Sciatic nerve (tissue), 2 donors: ENCODE results near the gene BMP8A. TPM values are rescaled to one million over a fixed set of nuclear protein-coding genes. Genes with fewer than 3 reads are reported as not detected.
"Not testable (repeated sequence)": the region's sequence is repeated elsewhere in the genome, so short reads cannot be mapped to it uniquely, and the experiment has no call there.

Source experiments
- ATAC-seq: fragments of 200-7000 bp; cut with Tn5 transposase; one replicate; pipeline ENCODE4 v1.9.1; 2020; ENCODE audit warnings: mild to moderate bottlenecking, moderate library complexity
- DNase-seq: peaks from one replicate; pipeline ENCODE4 v3.0.0-alpha.2; 2020; ENCODE audit warnings: low spot score
- intact Hi-C: fragments of 100-400 bp; cut with DNase I; formaldehyde crosslinking; loops from one replicate; pipeline ENCODE4 v1.14.2; 2022
- total RNA-seq: library from RNA; stranded (reverse); fragmentation: NEBNext Ultra II Directional; extraction: Animal tissue kit (Norgen Biotek cat#: 25700); gene quantifications from one replicate; pipeline ENCODE4 v1.2.1, GENCODE V29; 2021
- donor health status: DM: no; HTN: no; CAD: no.
- donor health status: DM: no; HTN: no; CAD: no.

BMP8A gene
- total RNA-seq, 1 donor from 2014 or later, result 8.3 TPM

GRCh38 chr1:39522221-39522620, 30.8 kb downstream of the BMP8A start:
- intact Hi-C loops, DNase-seq, ATAC-seq: not testable (repeated sequence)

GRCh38 chr1:39522661-39523567, 31.5 kb downstream of the BMP8A start:
- intact Hi-C loops, result no loop called here
- ATAC-seq (no peak), DNase-seq (peak; percentile 53)

- DNase-seq (peak; percentile 36), ATAC-seq (no peak)
- intact Hi-C loops, result no loop called here
Measured at GRCh38 chr1:39524171-39524570, 32.7 kb downstream of the BMP8A start.

GRCh38 chr1:39524591-39525365, 33.3 kb downstream of the BMP8A start:
- intact Hi-C loops, result no loop called here
- ATAC-seq (no peak), DNase-seq (peak; percentile 36)

GRCh38 chr1:39525366-39526165, 34.1 kb downstream of the BMP8A start:
- ATAC-seq (no peak), DNase-seq (peak; percentile 49)
- intact Hi-C loops, result no loop called here

GRCh38 chr1:39526466-39527189, 35.2 kb downstream of the BMP8A start:
- DNase-seq, result peak; percentile 41
- ATAC-seq, result no peak
- intact Hi-C loops, result no loop called here

GRCh38 chr1:39527190-39527579, 35.7 kb downstream of the BMP8A start:
- ATAC-seq, DNase-seq, intact Hi-C loops: not testable (repeated sequence)

- DNase-seq (no peak), ATAC-seq (no peak)
- intact Hi-C loops, result no loop called here
Measured at GRCh38 chr1:39528082-39528481, 36.6 kb downstream of the BMP8A start.

- DNase-seq (no peak), ATAC-seq (no peak)
- intact Hi-C loops, result no loop called here
Measured at GRCh38 chr1:39529901-39530535, 38.6 kb downstream of the BMP8A start.

GRCh38 chr1:39531526-39531925, 40.1 kb downstream of the BMP8A start:
- intact Hi-C loops, result no loop called here
- ATAC-seq (no peak), DNase-seq (no peak)

- no peak for ATAC-seq
- intact Hi-C loops, result no loop called here
- DNase-seq, result no peak
Measured at GRCh38 chr1:39533442-39533841, 42.0 kb downstream of the BMP8A start.

GRCh38 chr1:39538531-39539251, 47.3 kb downstream of the BMP8A start:
- no peak for ATAC-seq

GRCh38 chr1:39539252-39539790, 47.9 kb downstream of the BMP8A start:
- intact Hi-C loops, result no loop called here
- DNase-seq (peak; percentile 74), ATAC-seq (peak; percentile 86)

More at GRCh38 chr1:39538531-39539251, 47.3 kb downstream of the BMP8A start:
- DNase-seq, result no peak
- intact Hi-C loops, result no loop called here

GRCh38 chr1:39540504-39541031, 49.1 kb downstream of the BMP8A start:
- DNase-seq, result peak; percentile 79
- peak; percentile 93 for ATAC-seq
- intact Hi-C loops, result no loop called here

GRCh38 chr1:39542924-39543323, 51.5 kb downstream of the BMP8A start:
- ATAC-seq (no peak), DNase-seq (no peak)
- intact Hi-C loops, result no loop called here

GRCh38 chr1:39544327-39544726, 52.9 kb downstream of the BMP8A start:
- no peak for DNase-seq
- no peak for ATAC-seq
- intact Hi-C loops, result no loop called here

- intact Hi-C loops, result no loop called here
- no peak for ATAC-seq
- DNase-seq, result no peak
Measured at GRCh38 chr1:39545531-39545930, 54.1 kb downstream of the BMP8A start.
